ENCODE results near the gene BNC2.

GRCh38 chr9:16509997-16510396 is 360.5 kb downstream of the BNC2 start:
- TF ChIP-seq CTCF (IDR thresholded peaks at IDR 0.05) = no peak
- TF ChIP-seq POLR2A (IDR thresholded peaks at IDR 0.05) = no peak
